Immature natural killer cell (primary cell): Measurements from ENCODE around the gene DDX23. TPM values are rescaled to one million over a fixed set of nuclear protein-coding genes. Genes with fewer than 3 reads are reported as not detected.
"Not testable (repeated sequence)": the region's sequence is repeated elsewhere in the genome, so short reads cannot be mapped to it uniquely, and the experiment has no call there.

Source experiments
- DNase-seq, 3 donors: peaks; one replicate each; pipeline ENCODE4 v3.0.0; 2022; ENCODE audit warnings: mixed read lengths in 1 of 3
- H3K27ac Mint-ChIP-seq, 6 donors: one replicate each; pipeline ENCODE4 v1.8.0; 2020; ENCODE audit warnings: mixed read lengths in 6 of 6, mild to moderate bottlenecking in 5 of 6, inconsistent platforms in 4 of 6, moderate library complexity in 3 of 6
- H3K27me3 Mint-ChIP-seq, 3 donors: one replicate each; pipeline ENCODE4 v1.8.0; 2020 to 2021; ENCODE audit warnings: low read depth in 3 of 3, mild to moderate bottlenecking in 3 of 3, mixed read lengths in 3 of 3, moderate library complexity in 3 of 3, inconsistent platforms in 1 of 3
- H3K36me3 Mint-ChIP-seq, 3 donors: one replicate each; pipeline ENCODE4 v1.8.0; 2020; ENCODE audit warnings: mixed read lengths in 3 of 3, inconsistent platforms in 2 of 3, mild to moderate bottlenecking in 2 of 3
- H3K4me1 Mint-ChIP-seq, 2 donors: one replicate each; pipeline ENCODE4 v1.8.0; 2020; ENCODE audit warnings: inconsistent platforms in 2 of 2, mild to moderate bottlenecking in 2 of 2, mixed read lengths in 2 of 2, moderate library complexity in 1 of 2
- H3K4me3 Mint-ChIP-seq, 5 donors: one replicate each; pipeline ENCODE4 v1.8.0; 2020; ENCODE audit warnings: mild to moderate bottlenecking in 5 of 5, mixed read lengths in 5 of 5, inconsistent platforms in 3 of 5, moderate library complexity in 3 of 5
- H3K9me3 Mint-ChIP-seq, 6 donors: one replicate each; pipeline ENCODE4 v1.8.0; 2020; ENCODE audit warnings: mild to moderate bottlenecking in 6 of 6, mixed read lengths in 6 of 6, inconsistent platforms in 4 of 6, moderate library complexity in 3 of 6
- polyA plus RNA-seq, 3 donors: library from polyadenylated mRNA; unstranded; fragments of 300-500 nt; fragmentation: Illumina TruSeq; gene quantifications; one replicate each; pipeline ENCODE4 v1.2.3, GENCODE V29; 2021

DDX23 gene
- polyA plus RNA-seq, 3 donors from 2014 or later = 27.7 to 76.6 (median 37.7) TPM

DNA sequence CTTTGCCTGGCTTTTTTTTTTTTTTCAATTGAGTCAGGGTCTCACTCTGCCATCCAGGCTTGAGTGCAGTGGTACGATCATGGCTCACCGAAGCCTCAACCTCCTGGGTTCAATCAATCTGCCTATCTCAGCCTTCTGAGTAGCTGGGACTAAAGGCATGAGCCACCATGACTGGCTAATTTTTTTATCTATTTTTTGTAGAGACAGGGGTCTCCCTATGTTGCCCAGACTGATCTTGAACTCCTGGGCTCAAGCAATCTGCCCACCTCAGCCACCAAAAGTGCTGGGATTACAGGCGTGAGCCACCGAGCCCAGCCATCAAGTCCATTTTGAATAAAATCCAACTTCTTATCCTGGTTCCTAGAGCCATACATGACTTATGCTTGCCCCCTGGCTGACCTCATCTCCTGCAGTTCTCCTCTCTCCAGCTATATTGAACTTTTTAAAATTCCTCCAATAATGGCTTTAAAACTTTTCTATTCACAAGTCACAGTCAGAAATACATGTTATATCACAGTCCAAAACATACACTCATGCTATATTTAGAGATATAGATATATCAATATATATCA, 24.1 kb upstream of the DDX23 start:
- H3K9me3 Mint-ChIP-seq = peaks cover 0 to 2% (median 0%) of the 10 kb centered on the region in 6 donors
- H3K27me3 Mint-ChIP-seq = peaks cover 0 to 10% (median 8%) of the 10 kb centered on the region in 3 donors
- H3K36me3 Mint-ChIP-seq = peaks cover 0 to 7% (median 0%) of the 10 kb centered on the region in 3 donors
- no peak for DNase-seq
- no peak overlapping the region for H3K27ac Mint-ChIP-seq
- no peaks in the 10 kb centered on the region for H3K4me1 Mint-ChIP-seq
- no peak overlapping the region for H3K4me3 Mint-ChIP-seq

GRCh38 chr12:48873534-48873933, 21.6 kb upstream of the DDX23 start:
- not testable (repeated sequence) for H3K27ac Mint-ChIP-seq, H3K4me3 Mint-ChIP-seq, H3K4me1 Mint-ChIP-seq, H3K36me3 Mint-ChIP-seq, H3K27me3 Mint-ChIP-seq, DNase-seq, H3K9me3 Mint-ChIP-seq

DNA sequence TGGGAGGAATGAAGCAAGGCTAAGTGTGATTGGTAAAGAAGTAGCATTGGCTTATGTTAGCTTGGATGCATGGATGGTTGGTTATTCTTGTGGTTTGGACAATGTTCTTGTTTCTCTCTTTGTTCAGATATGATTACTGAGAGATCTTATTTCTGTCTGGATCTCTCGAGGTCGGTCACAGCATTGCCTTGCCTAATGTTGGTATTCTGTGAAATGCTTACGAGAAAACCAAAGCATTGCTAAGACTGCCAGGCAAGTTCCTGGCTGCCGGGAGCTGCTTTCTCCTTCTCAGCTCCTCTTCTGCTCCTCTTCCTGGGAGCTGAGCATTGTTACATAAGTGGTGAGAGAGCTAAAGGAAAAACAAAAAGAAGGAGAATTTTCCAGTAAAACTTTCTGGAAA, 21.1 kb upstream of the DDX23 start:
- H3K9me3 Mint-ChIP-seq = peaks cover 0 to 2% (median 0%) of the 10 kb centered on the region in 6 donors
- no peak for DNase-seq
- no peak overlapping the region for H3K27ac Mint-ChIP-seq
- no peaks in the 10 kb centered on the region for H3K4me1 Mint-ChIP-seq
- H3K4me3 Mint-ChIP-seq = no peak overlapping the region
- H3K27me3 Mint-ChIP-seq = peaks cover 0 to 5% (median 3%) of the 10 kb centered on the region in 3 donors
- H3K36me3 Mint-ChIP-seq = no peaks in the 10 kb centered on the region

GRCh38 chr12:48869191-48869590, 17.2 kb upstream of the DDX23 start:
- peaks cover 12 to 16% (median 15%) of the 10 kb centered on the region in 3 donors for H3K27me3 Mint-ChIP-seq

DNA sequence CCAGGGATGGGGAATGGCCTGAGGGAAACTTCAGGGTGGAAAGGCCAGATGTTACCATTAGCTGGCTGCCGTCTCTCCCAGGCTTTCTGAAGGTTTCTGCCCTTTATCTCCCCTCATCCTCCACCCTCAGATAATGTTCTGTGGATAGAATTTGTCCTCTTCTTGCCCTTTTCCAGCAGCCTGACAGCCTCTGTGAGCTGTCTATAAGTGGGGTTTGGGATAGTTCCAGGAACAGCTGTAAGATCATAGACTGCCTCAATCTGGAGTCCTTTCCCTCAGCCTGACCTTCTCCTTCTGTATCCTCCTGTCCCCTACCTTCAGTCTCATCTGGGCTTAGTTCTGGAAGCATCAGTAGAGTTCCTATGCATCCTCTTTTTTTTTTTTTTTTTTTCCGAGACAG, 16.5 kb upstream of the DDX23 start:
- Mint-ChIP-seq H3K36me3 (no peaks in the 10 kb centered on the region), H3K4me3 (no peak overlapping the region), H3K4me1 (peaks cover 18 to 25% of the 10 kb centered on the region in 2 donors), H3K27ac (no peak overlapping the region), H3K9me3 (peaks cover 0 to 2% (median 0%) of the 10 kb centered on the region in 6 donors), H3K27me3 (peaks cover 13 to 21% (median 20%) of the 10 kb centered on the region in 3 donors)
- DNase-seq = no peak

More at GRCh38 chr12:48869191-48869590, 17.2 kb upstream of the DDX23 start:
- Mint-ChIP-seq H3K4me1 (peaks cover 18 to 21% of the 10 kb centered on the region in 2 donors), H3K27ac (peak overlapping the region in 1 of 6 donors; percentile 50), H3K9me3 (peaks cover 0 to 2% (median 0%) of the 10 kb centered on the region in 6 donors), H3K4me3 (no peak overlapping the region), H3K36me3 (no peaks in the 10 kb centered on the region)
- DNase-seq = no peak

DNA sequence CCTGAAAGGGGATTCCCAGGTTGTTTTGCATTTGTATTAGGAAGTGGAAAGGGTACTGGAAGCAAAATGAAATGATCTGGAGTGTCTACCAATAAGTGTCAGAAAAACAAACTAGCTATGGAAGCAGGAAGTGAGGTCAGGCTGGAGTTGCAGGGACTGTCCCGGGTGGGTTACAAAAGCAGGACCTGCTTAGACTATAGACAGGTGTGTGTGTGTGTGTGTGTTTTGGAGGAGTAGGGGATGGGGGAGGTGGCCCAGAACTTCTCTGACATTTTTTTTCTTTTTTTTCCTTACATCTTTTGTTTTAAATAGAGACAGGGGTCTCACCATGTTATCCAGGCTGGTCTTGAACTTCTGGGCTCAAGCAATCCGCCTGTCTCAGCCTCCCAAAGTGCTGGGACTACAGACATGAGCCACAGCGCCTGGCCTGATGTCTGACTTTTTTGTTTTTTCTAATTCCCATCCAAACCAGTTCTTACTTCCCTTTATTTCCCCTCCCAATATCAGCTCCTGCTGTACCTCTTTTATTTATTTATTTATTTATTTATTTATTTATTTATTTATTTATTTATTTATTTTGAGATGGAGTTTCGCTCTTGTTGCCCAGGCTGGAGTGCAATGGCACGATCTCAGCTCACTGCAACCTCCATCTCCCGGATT, 14.2 kb upstream of the DDX23 start:
- Mint-ChIP-seq H3K9me3 (no peaks in the 10 kb centered on the region), H3K4me1 (peaks cover 18 to 25% of the 10 kb centered on the region in 2 donors), H3K4me3 (peak overlapping the region; percentile 88 to 95 (median 92)), H3K27ac (peak overlapping the region; percentile 26 to 94 (median 74)), H3K36me3 (no peaks in the 10 kb centered on the region), H3K27me3 (peaks cover 15 to 26% (median 26%) of the 10 kb centered on the region in 3 donors)
- no peak for DNase-seq

DNA sequence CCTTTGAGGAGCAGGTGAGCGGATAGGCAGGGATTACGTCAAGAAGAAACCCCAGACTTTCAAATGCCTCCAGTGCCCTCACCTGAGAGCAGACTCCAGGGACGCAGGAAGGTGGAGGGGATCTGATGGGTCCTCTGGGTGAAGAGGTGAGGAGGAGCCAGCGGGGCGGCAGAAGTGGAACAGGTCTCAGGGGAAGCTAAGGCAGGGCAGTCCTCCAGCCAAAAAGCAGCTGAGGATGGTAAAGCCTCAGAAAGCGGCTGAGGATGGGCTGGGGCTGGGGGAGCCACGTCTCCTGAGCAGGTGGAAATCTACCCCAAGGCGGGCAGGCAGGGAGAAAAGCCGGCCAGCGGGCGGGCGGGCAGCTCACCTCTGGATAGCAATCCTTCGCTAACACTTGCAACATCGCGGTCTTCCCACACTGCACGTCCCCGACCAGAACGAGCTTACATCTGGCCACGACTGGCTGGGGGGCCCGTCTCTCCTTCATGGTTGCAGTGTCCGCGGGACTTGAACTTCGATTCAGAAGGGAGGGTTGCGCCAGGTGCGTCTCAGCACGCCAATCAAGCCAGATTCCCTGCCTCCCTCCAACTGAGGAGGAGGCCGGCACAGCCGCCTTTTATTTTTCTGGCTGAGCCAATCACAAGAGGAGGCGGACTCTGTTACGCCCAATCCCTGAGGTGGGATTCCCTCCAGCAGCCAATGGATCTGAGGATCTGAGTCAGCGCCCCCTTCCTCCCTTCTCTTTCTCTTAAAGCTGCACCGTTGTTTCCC, 13.5 kb upstream of the DDX23 start, which contains the start of gene RND1:
RND1 (minus strand) TSS at position 590 of the 771 bp plus-strand sequence; CDS start at position 487, 103 bp downstream.
- Mint-ChIP-seq H3K4me3 (peak within 1 kb of the TSS; percentile 88 to 95 (median 92)), H3K9me3 (no peaks in the 10 kb centered on the region), H3K36me3 (no peaks in the 10 kb centered on the region), H3K4me1 (peaks cover 18 to 25% of the 10 kb centered on the region in 2 donors), H3K27ac (peak within 1 kb of the TSS; percentile 35 to 94 (median 76)), H3K27me3 (peaks cover 15 to 26% (median 26%) of the 10 kb centered on the region in 3 donors)
- DNase-seq = peak; percentile 81 to 87 (median 83)

DNA sequence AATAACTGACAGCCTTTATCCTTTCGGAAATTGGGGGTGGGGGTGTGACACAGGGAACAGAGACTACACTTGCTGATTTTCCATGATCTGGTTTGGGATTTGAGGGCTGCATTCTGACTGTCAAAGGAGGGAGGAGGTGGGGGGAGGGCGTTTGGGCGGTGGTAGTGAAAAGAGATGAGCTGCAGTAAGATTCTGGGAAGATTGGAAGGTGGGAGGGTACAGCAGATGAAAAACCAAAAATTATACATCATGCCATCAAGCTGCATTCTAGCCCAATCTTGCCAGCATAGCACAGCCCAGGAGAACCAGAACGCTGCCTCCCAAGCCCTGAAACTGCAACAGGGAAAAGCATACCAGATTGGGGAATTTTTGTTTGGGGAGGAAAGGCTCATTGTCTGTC, 11.3 kb upstream of the DDX23 start:
- Mint-ChIP-seq H3K36me3 (no peaks in the 10 kb centered on the region), H3K4me3 (no peak overlapping the region), H3K9me3 (no peaks in the 10 kb centered on the region), H3K4me1 (peaks cover 18 to 25% of the 10 kb centered on the region in 2 donors), H3K27ac (no peak overlapping the region), H3K27me3 (peaks cover 17 to 26% (median 26%) of the 10 kb centered on the region in 3 donors)
- DNase-seq = no peak

GRCh38 chr12:48862760-48863159, 10.8 kb upstream of the DDX23 start:
- no peak for DNase-seq
- Mint-ChIP-seq H3K9me3 (no peaks in the 10 kb centered on the region), H3K27me3 (peaks cover 17 to 26% (median 26%) of the 10 kb centered on the region in 3 donors), H3K4me1 (peaks cover 18 to 25% of the 10 kb centered on the region in 2 donors), H3K27ac (no peak overlapping the region), H3K4me3 (no peak overlapping the region), H3K36me3 (no peaks in the 10 kb centered on the region)

GRCh38 chr12:48861111-48861510, 9.1 kb upstream of the DDX23 start:
- no peak overlapping the region for H3K4me3 Mint-ChIP-seq
- no peaks in the 10 kb centered on the region for H3K36me3 Mint-ChIP-seq
- DNase-seq = no peak
- no peak overlapping the region for H3K27ac Mint-ChIP-seq
- H3K4me1 Mint-ChIP-seq = peaks cover 17 to 23% of the 10 kb centered on the region in 2 donors
- H3K27me3 Mint-ChIP-seq = peaks cover 17 to 26% (median 26%) of the 10 kb centered on the region in 3 donors
- H3K9me3 Mint-ChIP-seq = no peaks in the 10 kb centered on the region

DNA sequence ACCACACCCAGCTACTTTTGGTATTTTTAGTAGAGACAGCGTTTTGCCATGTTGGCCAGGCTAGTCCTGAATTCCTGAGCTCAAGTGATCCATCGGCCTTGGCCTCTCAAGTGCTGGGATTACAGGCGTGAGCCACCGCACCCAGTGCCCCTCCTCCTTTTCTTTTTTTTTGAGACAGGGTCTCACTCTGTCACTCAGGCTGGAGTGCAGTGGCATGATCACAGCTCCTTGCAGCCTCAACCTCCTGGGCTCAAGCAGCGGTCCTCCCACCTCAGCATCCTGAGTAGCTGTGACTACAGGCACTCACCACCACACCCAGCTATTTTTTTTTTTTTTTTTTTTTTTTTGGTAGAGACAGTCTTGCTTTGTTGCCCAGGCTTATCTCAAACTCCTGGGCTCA, 8.3 kb upstream of the DDX23 start:
- not testable (repeated sequence) for H3K4me3 Mint-ChIP-seq, H3K36me3 Mint-ChIP-seq, DNase-seq, H3K27ac Mint-ChIP-seq, H3K9me3 Mint-ChIP-seq
- H3K27me3 Mint-ChIP-seq = peaks cover 14 to 22% (median 21%) of the 10 kb centered on the region in 3 donors
- peaks cover 8 to 15% of the 10 kb centered on the region in 2 donors for H3K4me1 Mint-ChIP-seq

GRCh38 chr12:48859607-48860006, 7.6 kb upstream of the DDX23 start:
- Mint-ChIP-seq H3K9me3 (no peaks in the 10 kb centered on the region), H3K36me3 (no peaks in the 10 kb centered on the region), H3K27ac (no peak overlapping the region), H3K4me1 (peaks cover 2 to 9% of the 10 kb centered on the region in 2 donors), H3K27me3 (peaks cover 11 to 17% (median 15%) of the 10 kb centered on the region in 3 donors), H3K4me3 (no peak overlapping the region)
- DNase-seq = no peak

DNA sequence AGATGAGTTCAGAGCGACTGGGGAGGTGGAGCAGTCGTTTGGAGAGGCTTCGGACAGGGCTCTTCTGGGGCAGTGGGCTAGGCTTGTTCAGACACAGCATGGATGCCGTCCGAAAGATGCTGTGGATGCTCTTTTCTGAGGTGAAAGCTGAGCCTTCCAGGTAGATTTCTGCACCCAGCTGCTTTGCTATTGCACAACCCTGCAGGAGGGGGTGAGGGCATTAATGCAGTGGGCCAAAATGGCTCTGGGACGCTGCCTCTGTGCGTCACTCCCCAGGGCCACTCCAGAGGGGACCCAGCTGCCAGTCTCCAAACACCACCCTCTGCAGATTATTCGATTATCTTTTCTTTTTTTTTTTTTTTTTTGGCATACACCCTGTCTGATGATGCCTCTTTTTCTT, 6.1 kb upstream of the DDX23 start:
- Mint-ChIP-seq H3K27ac (no peak overlapping the region), H3K4me1 (peaks cover 2 to 6% of the 10 kb centered on the region in 2 donors), H3K9me3 (no peaks in the 10 kb centered on the region), H3K27me3 (peaks cover 3 to 8% (median 6%) of the 10 kb centered on the region in 3 donors), H3K4me3 (no peak overlapping the region), H3K36me3 (no peaks in the 10 kb centered on the region)
- DNase-seq = no peak
